ENCODE data around the gene PARD3B. TPM values are rescaled to one million over a fixed set of nuclear protein-coding genes. Genes with fewer than 3 reads are reported as not detected.

Gene PARD3B
- total and polyA plus RNA-seq, 7 donors = 3.2 to 64.0 (median 42.5) TPM

- H3K4me1 ChIP-seq = peaks cover 0 to 21% (median 12%) of the 10 kb centered on the region in 4 donors
- intact Hi-C loops (cut with DNase I) = no loop called here
- TF ChIP-seq CTCF (IDR thresholded peaks at IDR 0.05) = no peak
- TF ChIP-seq POLR2AphosphoS5 (IDR thresholded peaks at IDR 0.05) = no peak
- no peak for TF ChIP-seq EP300 (IDR thresholded peaks at IDR 0.05)
- no peak for TF ChIP-seq POLR2A (IDR thresholded peaks at IDR 0.05)
- WGBS, 2 donors = 92% methylated on average over 2 of the region's 2 CpGs
- no peak overlapping the region for H3K27ac ChIP-seq
- DNase-seq = no peak
- H3K9me3 ChIP-seq = no peaks in the 10 kb centered on the region
- no peak overlapping the region for H3K4me3 ChIP-seq
- no peaks in the 10 kb centered on the region for H3K36me3 ChIP-seq
- no peaks in the 10 kb centered on the region for H3K27me3 ChIP-seq
These were observed 713.8 kb downstream of the PARD3B start for GRCh38 chr2:205259121-205259520.

- DNase-seq = no peak
- intact Hi-C loops (cut with DNase I) = no loop called here
- Histone ChIP-seq H3K36me3 (no peaks in the 10 kb centered on the region), H3K9me3 (no peaks in the 10 kb centered on the region), H3K27me3 (no peaks in the 10 kb centered on the region), H3K4me3 (no peak overlapping the region), H3K27ac (no peak overlapping the region), H3K4me1 (peaks cover 0 to 21% (median 12%) of the 10 kb centered on the region in 4 donors)
- TF ChIP-seq EP300 (IDR thresholded peaks at IDR 0.05) = no peak
- 12 to 49% methylated on average over 1 of the region's 1 CpG for WGBS, 2 donors
These were observed 716.3 kb downstream of the PARD3B start for GRCh38 chr2:205261516-205262020.

- 96% methylated on average over 2 of the region's 2 CpGs for WGBS, 2 donors
- no peaks in the 10 kb centered on the region for H3K9me3 ChIP-seq
- H3K27ac ChIP-seq = no peak overlapping the region
- H3K36me3 ChIP-seq = no peaks in the 10 kb centered on the region
- intact Hi-C loops (cut with DNase I) = no loop called here
- no peak for DNase-seq
- TF ChIP-seq POLR2A (IDR thresholded peaks at IDR 0.05) (no peak), EP300 (IDR thresholded peaks at IDR 0.05) (no peak), CTCF (IDR thresholded peaks at IDR 0.05) (no peak), POLR2AphosphoS5 (IDR thresholded peaks at IDR 0.05) (no peak)
- H3K4me3 ChIP-seq = no peak overlapping the region
- no peaks in the 10 kb centered on the region for H3K27me3 ChIP-seq
- H3K4me1 ChIP-seq = peaks cover 0 to 3% (median 0%) of the 10 kb centered on the region in 4 donors
These were observed 722.0 kb downstream of the PARD3B start for GRCh38 chr2:205267323-205267722.

GRCh38 chr2:205270689-205271088 lies 725.4 kb downstream of the PARD3B start:
- intact Hi-C loops (cut with DNase I) = no loop called here
- Histone ChIP-seq H3K9me3 (no peaks in the 10 kb centered on the region), H3K4me1 (peaks cover 0 to 13% (median 0%) of the 10 kb centered on the region in 4 donors), H3K27me3 (no peaks in the 10 kb centered on the region), H3K36me3 (no peaks in the 10 kb centered on the region), H3K27ac (no peak overlapping the region), H3K4me3 (no peak overlapping the region)
- 58 to 77% methylated on average over 4 of the region's 4 CpGs for WGBS, 2 donors
- DNase-seq = no peak
- TF ChIP-seq CTCF (IDR thresholded peaks at IDR 0.05) (no peak), EP300 (IDR thresholded peaks at IDR 0.05) (no peak), POLR2A (IDR thresholded peaks at IDR 0.05) (no peak), POLR2AphosphoS5 (IDR thresholded peaks at IDR 0.05) (no peak)

GRCh38 chr2:205273148-205273547 lies 727.9 kb downstream of the PARD3B start:
- intact Hi-C loops (cut with DNase I) = no loop called here
- no peak overlapping the region for H3K4me3 ChIP-seq
- H3K27ac ChIP-seq = no peak overlapping the region
- no peak for DNase-seq
- H3K27me3 ChIP-seq = no peaks in the 10 kb centered on the region
- TF ChIP-seq POLR2A (IDR thresholded peaks at IDR 0.05) (no peak), EP300 (IDR thresholded peaks at IDR 0.05) (no peak), POLR2AphosphoS5 (IDR thresholded peaks at IDR 0.05) (no peak), CTCF (IDR thresholded peaks at IDR 0.05) (no peak)
- H3K9me3 ChIP-seq = no peaks in the 10 kb centered on the region
- WGBS, 2 donors = 66 to 84% methylated on average over 2 of the region's 2 CpGs
- H3K4me1 ChIP-seq = peaks cover 0 to 16% (median 7%) of the 10 kb centered on the region in 4 donors
- H3K36me3 ChIP-seq = no peaks in the 10 kb centered on the region

All from sigmoid colon (tissue), 7 donors.